ENCODE results near the gene KIR3DL2. TPM values are rescaled to one million over a fixed set of nuclear protein-coding genes. Genes with fewer than 3 reads are reported as not detected.
"Not testable (repeated sequence)": the region's sequence is repeated elsewhere in the genome, so short reads cannot be mapped to it uniquely, and the experiment has no call there.

Gene KIR3DL2
- polyA plus RNA-seq, 1 of the 3 experiments (the other 2 are of a cell fraction) = not detected

DNA sequence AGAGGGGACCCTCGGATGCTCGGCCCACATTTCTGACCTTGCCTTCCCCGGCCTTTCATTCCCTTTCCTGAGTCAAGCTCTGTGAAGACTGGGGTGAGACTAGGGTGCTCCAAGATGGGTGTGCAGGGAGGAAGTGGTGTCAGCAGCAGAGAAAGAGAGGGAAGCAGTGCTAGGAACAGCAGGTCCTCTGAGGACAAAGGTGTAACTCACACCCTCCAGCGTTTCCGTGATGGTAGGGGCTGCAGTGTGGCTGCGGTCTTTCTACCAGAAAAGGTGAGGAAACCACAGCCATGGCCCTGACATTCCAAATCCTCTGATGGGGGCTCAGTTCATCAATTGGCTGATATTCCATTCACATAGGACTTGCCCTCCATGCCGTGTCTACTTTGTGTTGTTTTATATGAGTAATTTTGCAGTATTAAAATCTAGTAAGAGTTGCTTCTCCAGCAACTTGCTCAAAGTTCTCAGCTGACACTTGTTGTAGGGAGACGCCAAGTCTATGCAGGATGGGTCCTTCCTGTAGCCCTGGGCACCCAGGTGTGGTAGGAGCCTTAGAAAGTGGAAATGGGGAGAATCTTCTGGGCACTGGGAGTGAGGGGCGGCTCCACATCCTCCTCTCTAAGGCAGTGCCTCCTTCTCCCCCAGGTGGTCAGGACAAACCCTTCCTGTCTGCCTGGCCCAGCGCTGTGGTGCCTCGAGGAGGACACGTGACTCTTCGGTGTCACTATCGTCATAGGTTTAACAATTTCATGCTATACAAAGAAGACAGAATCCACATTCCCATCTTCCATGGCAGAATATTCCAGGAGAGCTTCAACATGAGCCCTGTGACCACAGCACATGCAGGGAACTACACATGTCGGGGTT, 32.3 kb upstream of the KIR3DL2 start:
- H2AFZ ChIP-seq (ENCODE audit: low read depth) = no peak overlapping the region
- 6% methylated on average over 10 of the region's 15 CpGs for WGBS (ENCODE audit: low lambda C conversion rate)
- no peaks in the 10 kb centered on the region for H3F3A ChIP-seq (replicated peaks; ENCODE audit: insufficient read depth)
- DNase-seq = no peak
- H3K4me1 ChIP-seq (ENCODE audit: control insufficient read depth in 1 of 2, insufficient read depth in 2 of 2, low read depth in 1 of 2, low read length in 1 of 2) = no peaks in the 10 kb centered on the region
- no peaks in the 10 kb centered on the region; the same call in 1 of the 2 replicates for H3K27me3 ChIP-seq (ENCODE audit: insufficient read depth)
- H3K4me3 ChIP-seq (ENCODE audit: low read depth in 2 of 2, low read length in 1 of 2) = no peak overlapping the region
- no peaks in the 10 kb centered on the region for H3K79me2 ChIP-seq (ENCODE audit: insufficient read depth)
- H3K9me2 ChIP-seq = no peaks in the 10 kb centered on the region
- no peak overlapping the region for H3K27ac ChIP-seq (ENCODE audit: low read depth in 2 of 2, low read length in 1 of 2)
- H3K36me3 ChIP-seq (replicated peaks in 1 of 2; ENCODE audit: control insufficient read depth in 1 of 2, insufficient read depth in 2 of 2, low read length in 1 of 2) = no peaks in the 10 kb centered on the region
- no peak overlapping the region for H3K9ac ChIP-seq
- CTCF ChIA-PET = no interaction called here
- no peak overlapping the region for H3K4me2 ChIP-seq
- H3K9me3 ChIP-seq = no peaks in the 10 kb centered on the region
- TF ChIP-seq, protein P1, sequence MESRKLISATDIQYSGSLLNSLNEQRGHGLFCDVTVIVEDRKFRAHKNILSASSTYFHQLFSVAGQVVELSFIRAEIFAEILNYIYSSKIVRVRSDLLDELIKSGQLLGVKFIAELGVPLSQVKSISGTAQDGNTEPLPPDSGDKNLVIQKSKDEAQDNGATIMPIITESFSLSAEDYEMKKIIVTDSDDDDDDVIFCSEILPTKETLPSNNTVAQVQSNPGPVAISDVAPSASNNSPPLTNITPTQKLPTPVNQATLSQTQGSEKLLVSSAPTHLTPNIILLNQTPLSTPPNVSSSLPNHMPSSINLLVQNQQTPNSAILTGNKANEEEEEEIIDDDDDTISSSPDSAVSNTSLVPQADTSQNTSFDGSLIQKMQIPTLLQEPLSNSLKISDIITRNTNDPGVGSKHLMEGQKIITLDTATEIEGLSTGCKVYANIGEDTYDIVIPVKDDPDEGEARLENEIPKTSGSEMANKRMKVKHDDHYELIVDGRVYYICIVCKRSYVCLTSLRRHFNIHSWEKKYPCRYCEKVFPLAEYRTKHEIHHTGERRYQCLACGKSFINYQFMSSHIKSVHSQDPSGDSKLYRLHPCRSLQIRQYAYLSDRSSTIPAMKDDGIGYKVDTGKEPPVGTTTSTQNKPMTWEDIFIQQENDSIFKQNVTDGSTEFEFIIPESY (IDR thresholded peaks at IDR 0.05; ENCODE audit: borderline replicate concordance, low read depth) = no peak
- TF ChIP-seq GATA2 (CRISPR knock-in tag; IDR thresholded peaks at IDR 0.05) (no peak), NFIC (IDR thresholded peaks at IDR 0.05; ENCODE audit: borderline replicate concordance) (no peak), TCF12 (IDR thresholded peaks at IDR 0.05) (no peak), EP300 (IDR thresholded peaks at IDR 0.05; ENCODE audit: borderline replicate concordance in 1 of 2, low read depth in 1 of 2, low read length in 1 of 2) (no peak), USF2 (IDR thresholded peaks at IDR 0.05; ENCODE audit: borderline replicate concordance, low read depth, low read length) (no peak), IRF3 (IDR thresholded peaks at IDR 0.05; ENCODE audit: low read depth, low read length) (no peak), CTCF (IDR thresholded peaks at IDR 0.05) (no peak), REST (IDR thresholded peaks at IDR 0.05; ENCODE audit: low read depth, low read length) (no peak), RFX5 (IDR thresholded peaks at IDR 0.05; ENCODE audit: low read length) (no peak), TAF1 (IDR thresholded peaks at IDR 0.05; ENCODE audit: borderline replicate concordance, low read depth, low read length) (no peak), MAX (IDR thresholded peaks at IDR 0.05; ENCODE audit: low read depth) (no peak)
- POLR2A ChIA-PET = no interaction called here
- no peaks in the 10 kb centered on the region for H4K20me1 ChIP-seq (ENCODE audit: insufficient read depth)

- H3K79me2 ChIP-seq (ENCODE audit: insufficient read depth); H4K20me1 ChIP-seq (ENCODE audit: insufficient read depth); H3K9ac ChIP-seq; POLR2A ChIA-PET; H3K9me2 ChIP-seq; H3K27me3 ChIP-seq (ENCODE audit: insufficient read depth); H3K4me1 ChIP-seq (ENCODE audit: control insufficient read depth in 1 of 2, insufficient read depth in 2 of 2, low read depth in 1 of 2, low read length in 1 of 2); H3K4me3 ChIP-seq (ENCODE audit: low read depth in 2 of 2, low read length in 1 of 2); H3K36me3 ChIP-seq (replicated peaks in 1 of 2; ENCODE audit: control insufficient read depth in 1 of 2, insufficient read depth in 2 of 2, low read length in 1 of 2); H2AFZ ChIP-seq (ENCODE audit: low read depth); H3F3A ChIP-seq (replicated peaks; ENCODE audit: insufficient read depth); CTCF ChIA-PET; H3K27ac ChIP-seq (ENCODE audit: low read depth in 2 of 2, low read length in 1 of 2); DNase-seq; H3K4me2 ChIP-seq; H3K9me3 ChIP-seq: not testable (repeated sequence)
- 0% methylated on average over 4 of the region's 4 CpGs for WGBS (ENCODE audit: low lambda C conversion rate)
Observed at GRCh38 chr19:54824416-54824815, 25.8 kb upstream of the KIR3DL2 start.
